ENCODE results near the gene STAT5B.

- TF ChIP-seq SIN3A (IDR thresholded peaks at IDR 0.05; ENCODE audit: borderline replicate concordance, insufficient read depth, low read length) (no peak), POLR2AphosphoS5 (IDR thresholded peaks at IDR 0.05; ENCODE audit: low read depth, low read length) (no peak), TAF1 (IDR thresholded peaks at IDR 0.05; ENCODE audit: borderline replicate concordance, insufficient read depth, low read length) (no peak)
- TF ChIP-seq, protein P1, sequence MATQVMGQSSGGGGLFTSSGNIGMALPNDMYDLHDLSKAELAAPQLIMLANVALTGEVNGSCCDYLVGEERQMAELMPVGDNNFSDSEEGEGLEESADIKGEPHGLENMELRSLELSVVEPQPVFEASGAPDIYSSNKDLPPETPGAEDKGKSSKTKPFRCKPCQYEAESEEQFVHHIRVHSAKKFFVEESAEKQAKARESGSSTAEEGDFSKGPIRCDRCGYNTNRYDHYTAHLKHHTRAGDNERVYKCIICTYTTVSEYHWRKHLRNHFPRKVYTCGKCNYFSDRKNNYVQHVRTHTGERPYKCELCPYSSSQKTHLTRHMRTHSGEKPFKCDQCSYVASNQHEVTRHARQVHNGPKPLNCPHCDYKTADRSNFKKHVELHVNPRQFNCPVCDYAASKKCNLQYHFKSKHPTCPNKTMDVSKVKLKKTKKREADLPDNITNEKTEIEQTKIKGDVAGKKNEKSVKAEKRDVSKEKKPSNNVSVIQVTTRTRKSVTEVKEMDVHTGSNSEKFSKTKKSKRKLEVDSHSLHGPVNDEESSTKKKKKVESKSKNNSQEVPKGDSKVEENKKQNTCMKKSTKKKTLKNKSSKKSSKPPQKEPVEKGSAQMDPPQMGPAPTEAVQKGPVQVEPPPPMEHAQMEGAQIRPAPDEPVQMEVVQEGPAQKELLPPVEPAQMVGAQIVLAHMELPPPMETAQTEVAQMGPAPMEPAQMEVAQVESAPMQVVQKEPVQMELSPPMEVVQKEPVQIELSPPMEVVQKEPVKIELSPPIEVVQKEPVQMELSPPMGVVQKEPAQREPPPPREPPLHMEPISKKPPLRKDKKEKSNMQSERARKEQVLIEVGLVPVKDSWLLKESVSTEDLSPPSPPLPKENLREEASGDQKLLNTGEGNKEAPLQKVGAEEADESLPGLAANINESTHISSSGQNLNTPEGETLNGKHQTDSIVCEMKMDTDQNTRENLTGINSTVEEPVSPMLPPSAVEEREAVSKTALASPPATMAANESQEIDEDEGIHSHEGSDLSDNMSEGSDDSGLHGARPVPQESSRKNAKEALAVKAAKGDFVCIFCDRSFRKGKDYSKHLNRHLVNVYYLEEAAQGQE (IDR thresholded peaks at IDR 0.05; ENCODE audit: insufficient read depth in 1 of 2, low read depth in 2 of 2, low read length in 2 of 2), result no peak
These were observed 39.4 kb upstream of the STAT5B start for GRCh38 chr17:42315402-42316156.
